Immature natural killer cell (primary cell): Measurements from ENCODE around the gene CLDND1. TPM values are rescaled to one million over a fixed set of nuclear protein-coding genes. Genes with fewer than 3 reads are reported as not detected.

Source experiments
- DNase-seq, 3 donors: peaks; one replicate each; pipeline ENCODE4 v3.0.0; 2022; ENCODE audit warnings: mixed read lengths in 1 of 3
- H3K27ac Mint-ChIP-seq, 6 donors: one replicate each; pipeline ENCODE4 v1.8.0; 2020; ENCODE audit warnings: mixed read lengths in 6 of 6, mild to moderate bottlenecking in 5 of 6, inconsistent platforms in 4 of 6, moderate library complexity in 3 of 6
- H3K27me3 Mint-ChIP-seq, 3 donors: one replicate each; pipeline ENCODE4 v1.8.0; 2020 to 2021; ENCODE audit warnings: low read depth in 3 of 3, mild to moderate bottlenecking in 3 of 3, mixed read lengths in 3 of 3, moderate library complexity in 3 of 3, inconsistent platforms in 1 of 3
- H3K36me3 Mint-ChIP-seq, 3 donors: one replicate each; pipeline ENCODE4 v1.8.0; 2020; ENCODE audit warnings: mixed read lengths in 3 of 3, inconsistent platforms in 2 of 3, mild to moderate bottlenecking in 2 of 3
- H3K4me1 Mint-ChIP-seq, 2 donors: one replicate each; pipeline ENCODE4 v1.8.0; 2020; ENCODE audit warnings: inconsistent platforms in 2 of 2, mild to moderate bottlenecking in 2 of 2, mixed read lengths in 2 of 2, moderate library complexity in 1 of 2
- H3K4me3 Mint-ChIP-seq, 5 donors: one replicate each; pipeline ENCODE4 v1.8.0; 2020; ENCODE audit warnings: mild to moderate bottlenecking in 5 of 5, mixed read lengths in 5 of 5, inconsistent platforms in 3 of 5, moderate library complexity in 3 of 5
- H3K9me3 Mint-ChIP-seq, 6 donors: one replicate each; pipeline ENCODE4 v1.8.0; 2020; ENCODE audit warnings: mild to moderate bottlenecking in 6 of 6, mixed read lengths in 6 of 6, inconsistent platforms in 4 of 6, moderate library complexity in 3 of 6
- polyA plus RNA-seq, 3 donors: library from polyadenylated mRNA; unstranded; fragments of 300-500 nt; fragmentation: Illumina TruSeq; gene quantifications; one replicate each; pipeline ENCODE4 v1.2.3, GENCODE V29; 2021

CLDND1 gene
- polyA plus RNA-seq, 3 donors from 2014 or later = 85.9 to 141 (median 115) TPM

- no peak overlapping the region for H3K4me3 Mint-ChIP-seq
- no peaks in the 10 kb centered on the region for H3K4me1 Mint-ChIP-seq
- H3K36me3 Mint-ChIP-seq = peaks cover 9 to 22% (median 21%) of the 10 kb centered on the region in 3 donors
- DNase-seq = no peak
- H3K9me3 Mint-ChIP-seq = peaks cover 20 to 70% (median 36%) of the 10 kb centered on the region in 6 donors
- H3K27ac Mint-ChIP-seq = no peak overlapping the region
- H3K27me3 Mint-ChIP-seq = peaks cover 0 to 8% (median 4%) of the 10 kb centered on the region in 3 donors
Measured at GRCh38 chr3:98482717-98483482, 39.8 kb downstream of the CLDND1 start.

Other genes with a start within 250 kb of the CLDND1 start
- gene OR5H2, start 240.4 kb downstream of the CLDND1 start, polyA plus RNA-seq = not detected
- gene OR5K4, start 169.0 kb downstream of the CLDND1 start, polyA plus RNA-seq = not detected
- gene OR5K3, start 132.2 kb downstream of the CLDND1 start, polyA plus RNA-seq = not detected
- not detected for gene OR5K1, start 59.7 kb downstream of the CLDND1 start, polyA plus RNA-seq
- not detected for gene OR5K2, start 25.2 kb downstream of the CLDND1 start, polyA plus RNA-seq
- 1 to 10 TPM in 1 of 3 donors, under 1 TPM in 1, not detected in 1; 0.45 to 1.2 TPM for gene GPR15, start 9.1 kb upstream of the CLDND1 start, polyA plus RNA-seq
- gene CPOX, start 70.7 kb upstream of the CLDND1 start, polyA plus RNA-seq = 1 to 10 TPM in 2 of 3 donors, not detected in 1; 2.4 to 4.4 TPM
- under 1 TPM in 1 of 3 donors, not detected in 2; 0.57 TPM for gene ST3GAL6, start 240.4 kb upstream of the CLDND1 start, polyA plus RNA-seq